Right ventricle myocardium inferior (tissue), 1 donor: Measurements from ENCODE around the gene PPFIA2. TPM values are rescaled to one million over a fixed set of nuclear protein-coding genes. Genes with fewer than 3 reads are reported as not detected.

Source experiments
- ATAC-seq: fragments of 200-7000 bp; cut with Tn5 transposase; one replicate; pipeline ENCODE4 v1.9.1; 2020; ENCODE audit warnings: mild to moderate bottlenecking, moderate library complexity
- DNase-seq: peaks from one replicate; pipeline ENCODE4 v3.0.0; 2021; ENCODE audit errors: missing footprints
- intact Hi-C: fragments of 100-400 bp; cut with DNase I; formaldehyde crosslinking; loops from one replicate; pipeline ENCODE4 v1.11.0; 2022
- total RNA-seq: library from RNA; stranded (reverse); fragmentation: NEBNext Ultra II Directional; extraction: Animal tissue kit (Norgen Biotek cat#: 25700); gene quantifications from one replicate; pipeline ENCODE4 v1.2.1, GENCODE V29; 2021
- donor health status: DM: no; HTN: yes; CAD: no; lungs with severe emphysema.

The PPFIA2 gene
- total RNA-seq, 1 donor from 2014 or later = 0.35 TPM

DNA sequence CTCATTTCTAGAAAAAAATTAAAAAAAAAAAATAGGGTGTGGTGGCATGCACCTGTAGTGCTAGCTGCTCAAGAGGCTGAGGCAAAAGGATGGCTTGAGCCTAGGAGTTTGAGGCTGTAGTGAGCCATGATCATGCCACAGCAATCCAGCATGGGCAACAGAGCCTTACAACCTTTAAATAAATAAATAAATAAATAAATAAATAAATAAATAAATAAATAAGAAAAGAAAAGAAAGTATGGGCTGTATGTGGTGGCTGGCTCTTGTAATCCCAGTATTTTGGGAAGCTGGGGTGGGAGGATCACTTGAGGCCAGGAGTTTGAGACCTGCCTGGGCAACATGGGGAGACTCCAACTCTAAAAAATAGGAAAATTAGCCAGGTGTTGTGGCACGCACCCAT, 373.0 kb downstream of the PPFIA2 start:
- no peak for ATAC-seq
- no peak for DNase-seq
- intact Hi-C loops = no loop called here

DNA sequence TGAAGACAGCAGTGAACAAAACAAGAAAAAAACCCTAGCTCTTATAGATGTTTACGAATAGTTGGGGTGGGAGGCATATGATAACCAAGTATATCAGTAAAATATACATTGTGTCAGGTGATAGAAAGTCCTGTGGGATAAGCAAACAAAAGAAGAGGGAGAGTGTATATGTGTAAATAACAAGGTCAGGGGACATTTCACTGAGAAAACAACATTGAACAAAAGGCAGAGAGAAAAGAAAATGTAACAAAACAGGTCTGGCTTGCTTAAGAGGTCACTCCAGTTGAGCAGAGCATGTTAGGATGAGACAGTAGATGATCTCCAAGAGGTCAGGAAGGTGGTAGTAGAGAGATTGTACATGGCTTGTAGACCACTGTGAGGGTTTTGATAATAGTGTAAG, 377.2 kb downstream of the PPFIA2 start:
- no peak for DNase-seq
- no peak for ATAC-seq
- intact Hi-C loops = no loop called here

DNA sequence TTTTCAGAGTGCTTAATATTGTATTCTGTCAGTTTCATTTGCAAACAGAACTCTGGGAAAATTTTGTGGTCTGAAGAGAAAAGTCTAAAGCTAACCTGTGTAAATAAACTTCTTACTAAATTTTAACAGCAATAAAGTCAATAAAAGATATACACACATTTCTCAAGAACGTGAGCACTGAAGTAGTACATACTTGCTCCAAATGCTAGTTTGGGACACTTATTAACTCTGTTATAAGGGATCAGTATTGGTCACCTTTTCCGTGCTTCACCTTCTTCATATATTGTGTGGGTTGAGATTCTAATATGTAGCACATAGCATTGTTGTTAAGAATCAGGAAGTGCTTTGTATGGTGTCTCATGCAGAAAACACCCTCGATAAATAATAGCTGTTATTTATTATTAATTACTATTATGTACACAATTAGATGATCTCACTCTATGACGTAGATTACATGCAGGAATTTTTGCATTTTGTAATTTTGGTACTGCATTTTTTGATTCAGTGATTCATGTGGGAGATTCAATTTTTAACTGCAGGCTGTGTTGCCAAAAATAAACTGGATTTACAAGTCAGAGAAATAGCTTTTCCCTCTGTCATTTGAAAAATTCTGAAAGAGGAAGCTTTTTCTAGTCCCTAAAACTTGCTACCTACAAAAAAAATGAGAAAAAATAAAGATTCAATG, 380.4 kb downstream of the PPFIA2 start:
- ATAC-seq = no peak
- intact Hi-C loops = no loop called here

DNA sequence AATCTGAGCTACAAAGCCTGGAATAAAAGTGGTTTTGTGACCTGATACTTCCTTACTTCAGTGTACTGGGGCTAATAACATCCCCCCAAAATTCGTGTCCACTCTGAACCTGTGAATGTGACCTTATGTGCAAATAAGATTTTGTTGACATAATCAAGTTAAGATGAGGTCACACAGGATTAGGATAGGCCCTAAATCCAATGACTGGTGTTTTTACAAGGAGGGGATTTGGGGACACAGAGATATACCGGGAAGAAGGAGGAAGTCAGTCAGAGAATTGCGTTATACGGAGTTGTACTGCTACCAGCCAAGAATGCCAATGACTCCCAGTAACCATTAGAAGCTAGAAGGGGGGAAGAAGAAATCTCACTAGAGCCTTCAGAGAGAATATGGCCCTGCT, 381.4 kb downstream of the PPFIA2 start:
- ATAC-seq (no peak), DNase-seq (no peak)
- intact Hi-C loops = no loop called here

More for the DNA sequence above, 380.4 kb downstream of the PPFIA2 start:
- no peak for DNase-seq

DNA sequence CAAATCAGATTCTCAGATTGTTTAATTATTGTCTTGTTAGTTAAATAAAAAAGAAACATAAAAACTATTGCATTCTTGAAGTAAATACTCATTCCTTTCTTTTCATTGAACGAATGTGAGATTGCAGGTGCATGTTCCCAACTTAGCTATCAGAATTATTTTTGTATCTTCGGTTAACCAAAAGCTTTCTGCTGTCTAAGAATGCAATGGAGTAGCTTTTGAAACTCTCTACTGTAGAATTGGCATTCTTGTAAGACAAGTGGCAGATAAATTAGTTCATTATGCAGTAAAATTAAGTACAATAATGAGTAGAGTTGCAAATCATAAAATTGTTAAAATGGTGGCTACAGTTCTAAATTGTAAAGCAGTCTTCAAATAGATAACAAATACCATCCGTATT, 383.2 kb downstream of the PPFIA2 start:
- intact Hi-C loops = no loop called here
- no peak for ATAC-seq
- DNase-seq = no peak

DNA sequence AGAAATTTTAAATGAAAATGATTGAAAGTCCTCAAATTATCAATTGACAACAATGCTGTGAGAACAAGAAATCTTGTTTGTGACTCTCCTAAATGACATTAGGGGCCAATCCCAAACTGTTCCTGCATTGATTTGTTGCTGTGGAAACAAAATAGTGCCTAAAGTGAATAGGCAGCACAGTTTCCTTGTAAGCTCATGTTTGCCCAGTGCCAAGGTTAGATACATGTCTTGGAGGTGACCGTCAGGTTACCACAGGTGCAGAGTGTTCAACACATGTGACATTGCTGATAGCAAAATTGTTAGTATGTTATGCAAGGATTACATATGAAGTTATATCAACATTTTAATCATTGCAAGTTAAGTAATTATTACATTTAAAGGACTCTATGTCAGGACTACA, 388.7 kb downstream of the PPFIA2 start:
- intact Hi-C loops = no loop called here
- ATAC-seq (no peak), DNase-seq (no peak)

DNA sequence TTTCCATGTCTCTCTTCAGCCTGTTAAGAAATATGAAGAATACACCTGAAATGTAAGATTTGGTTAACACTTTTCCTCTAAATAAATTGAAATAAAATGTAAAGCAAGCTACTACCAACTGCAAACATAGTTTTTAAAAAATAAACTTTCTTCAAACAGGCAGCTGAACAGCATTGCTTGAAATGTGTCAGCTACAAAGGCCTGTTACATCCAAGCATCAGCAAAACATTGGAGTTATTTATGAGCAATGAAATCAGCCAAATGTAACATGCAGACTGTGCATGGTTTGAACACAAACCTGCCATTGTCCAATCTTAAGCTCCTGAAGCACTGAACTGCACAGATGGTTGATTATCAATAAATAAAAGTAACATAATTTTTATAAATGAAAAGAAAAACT, 390.0 kb downstream of the PPFIA2 start:
- ATAC-seq = no peak
- no peak for DNase-seq
- intact Hi-C loops = no loop called here

DNA sequence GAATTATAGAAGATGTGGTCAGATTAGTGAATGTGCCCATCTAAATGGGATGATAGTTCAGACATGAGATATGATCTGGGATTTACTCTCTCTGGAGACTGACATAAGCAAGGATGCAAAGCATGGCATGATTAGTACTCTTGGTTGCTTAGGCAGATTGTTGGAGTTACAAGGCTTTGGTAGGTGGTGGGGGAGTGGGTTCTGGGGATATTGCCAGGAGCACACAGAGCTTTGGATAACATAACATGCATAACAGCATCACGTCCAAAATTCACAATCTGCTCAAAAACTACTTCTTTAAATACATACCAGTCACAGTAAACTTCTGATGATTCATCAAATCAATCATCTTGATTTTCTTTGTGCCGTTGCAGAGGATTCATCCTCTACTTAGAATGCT, 393.9 kb downstream of the PPFIA2 start:
- ATAC-seq (no peak), DNase-seq (no peak)
- intact Hi-C loops = no loop called here

DNA sequence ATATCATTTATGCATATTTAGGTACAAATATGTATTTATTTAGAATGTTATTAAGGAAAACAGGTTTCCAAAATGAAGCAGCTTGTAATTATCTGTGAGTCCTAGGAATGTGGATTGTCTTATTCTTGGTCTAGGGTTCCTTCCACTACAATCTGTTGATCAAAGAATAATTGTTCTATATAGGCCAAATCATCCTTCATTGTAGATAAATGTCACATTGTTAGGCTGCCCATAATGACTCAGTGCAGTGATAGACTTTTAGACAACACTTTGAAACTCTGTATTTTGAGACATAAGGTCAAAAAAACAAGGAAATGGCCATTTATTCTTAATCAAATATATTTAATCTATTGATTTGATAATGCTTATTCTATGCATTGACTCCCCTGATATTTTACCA, 398.2 kb downstream of the PPFIA2 start:
- intact Hi-C loops = no loop called here
- ATAC-seq (no peak), DNase-seq (no peak)

DNA sequence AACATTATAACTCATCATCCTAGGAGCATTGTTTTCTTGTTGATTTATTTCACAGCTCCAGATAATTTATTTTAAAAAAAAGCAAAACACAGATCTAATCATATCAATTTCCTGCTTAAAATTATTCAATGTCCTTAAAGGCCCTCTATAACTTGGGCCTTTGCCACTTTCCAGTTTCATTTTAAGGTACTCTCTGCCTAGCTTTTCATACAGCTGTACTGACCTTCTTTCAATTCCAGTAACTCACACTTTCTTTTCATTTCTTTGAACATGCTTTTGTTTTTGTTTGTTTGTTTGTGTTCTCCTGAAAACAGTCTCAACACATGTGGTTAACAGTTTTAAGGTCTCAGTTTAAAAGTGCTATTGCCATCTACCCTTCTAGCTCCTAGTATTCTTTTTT, 399.4 kb downstream of the PPFIA2 start:
- intact Hi-C loops = no loop called here
- ATAC-seq = no peak
- DNase-seq = no peak

DNA sequence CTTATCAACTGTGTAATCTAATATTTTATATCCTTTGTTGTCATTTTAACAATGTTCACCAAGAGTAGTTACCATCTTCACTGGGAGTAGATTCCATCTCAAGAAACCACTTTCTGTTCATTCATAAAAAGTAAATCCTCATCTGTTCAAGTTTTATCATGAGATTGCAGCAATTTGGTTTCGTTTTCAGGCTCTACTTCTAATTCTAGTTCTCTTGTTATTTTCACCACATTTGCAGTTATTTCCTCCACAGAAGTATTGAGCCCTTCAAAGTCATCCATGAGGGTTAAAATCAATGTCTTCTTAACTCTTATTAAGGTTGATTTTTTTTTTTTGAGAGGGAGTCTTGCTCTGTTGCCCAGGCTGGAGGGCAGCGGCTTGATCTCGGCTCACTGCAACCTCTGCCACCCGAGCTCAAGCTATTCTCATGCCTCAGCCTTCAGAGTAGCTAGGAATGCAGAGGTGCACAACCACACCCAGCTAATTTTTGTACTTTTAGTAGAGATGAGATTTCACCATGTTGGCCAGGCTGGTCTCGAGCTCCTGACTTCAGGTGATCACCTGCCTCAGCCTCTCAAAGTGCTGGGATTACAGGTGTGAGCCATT, 404.7 kb downstream of the PPFIA2 start:
- DNase-seq = no peak
- no peak for ATAC-seq
- intact Hi-C loops = no loop called here

DNA sequence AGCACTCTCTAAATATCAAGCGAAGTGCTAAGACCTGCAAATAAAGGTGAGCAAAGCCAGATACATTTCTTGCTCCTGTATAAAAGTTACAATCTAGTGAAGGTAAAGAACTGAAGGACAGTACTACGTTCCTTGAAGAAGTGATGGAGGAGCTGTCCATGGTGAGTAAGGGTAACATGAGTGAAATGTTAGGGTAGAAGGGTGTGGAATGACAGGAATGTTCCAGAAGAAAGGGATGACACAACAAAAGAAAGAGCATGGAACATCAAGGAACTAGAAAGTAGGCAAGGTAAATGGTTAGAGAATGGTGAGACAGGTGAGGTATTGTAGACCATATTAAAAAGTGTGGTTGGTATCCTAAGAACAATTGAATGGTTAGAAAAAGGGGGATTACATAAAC, 408.8 kb downstream of the PPFIA2 start:
- intact Hi-C loops = no loop called here
- no peak for ATAC-seq
- DNase-seq = no peak

DNA sequence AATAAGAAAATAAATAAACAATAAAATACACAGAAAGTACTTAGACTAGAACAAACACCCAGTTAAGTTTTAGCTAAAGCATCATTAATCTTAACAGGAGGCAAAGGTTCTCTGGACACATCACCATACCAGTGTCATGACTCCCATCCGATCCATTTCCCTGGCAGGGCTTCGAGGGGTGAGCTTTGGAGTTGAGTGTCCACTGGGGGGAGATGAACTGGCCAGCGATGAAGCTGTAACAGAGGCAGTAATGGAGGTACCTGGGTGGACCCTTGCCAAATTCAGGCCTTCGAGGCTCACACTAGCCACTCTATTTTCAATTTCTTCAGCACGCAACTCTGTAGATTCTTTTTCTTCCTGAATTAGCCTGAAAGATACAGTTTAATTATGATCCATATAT, 411.7 kb downstream of the PPFIA2 start:
- ATAC-seq (no peak), DNase-seq (no peak)
- intact Hi-C loops = no loop called here

DNA sequence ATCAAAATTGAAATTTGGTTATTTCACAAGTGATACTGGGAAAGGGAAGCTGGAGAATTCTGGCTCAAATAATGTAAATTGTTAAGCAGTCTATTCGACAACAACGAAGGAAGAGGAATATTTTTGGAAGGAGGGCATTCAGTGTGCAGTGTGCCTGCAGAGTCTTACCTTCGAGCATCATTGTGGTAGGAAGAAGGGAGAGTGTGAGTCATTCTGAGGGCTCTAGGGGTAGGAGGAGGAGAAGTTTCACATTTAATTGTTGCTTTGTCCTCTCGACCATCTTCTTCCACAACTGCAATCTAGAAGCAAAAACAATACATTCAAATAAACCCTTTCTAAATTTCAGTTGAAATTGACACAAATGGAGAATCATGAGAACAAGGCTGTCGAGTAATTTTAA, 418.2 kb downstream of the PPFIA2 start:
- no peak for ATAC-seq
- DNase-seq = no peak
- intact Hi-C loops = no loop called here

DNA sequence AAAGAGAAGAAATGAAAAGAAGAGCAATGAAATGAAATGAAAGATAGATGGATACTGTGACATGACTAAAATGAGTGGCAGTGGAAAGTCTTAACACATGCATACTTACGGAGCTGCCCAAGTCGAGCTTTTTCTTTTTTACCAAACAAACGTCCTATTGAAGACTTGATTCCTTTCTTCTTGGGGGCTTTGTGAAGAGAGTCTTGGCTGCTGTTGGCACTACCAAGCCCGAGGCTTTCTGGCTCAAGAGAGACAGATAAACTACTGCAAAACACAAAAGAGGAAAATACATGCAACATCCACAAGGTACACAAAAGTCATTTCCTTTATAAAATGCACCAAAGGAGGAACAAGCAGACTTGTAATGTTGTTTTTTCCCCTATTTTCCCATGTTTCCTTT, 420.1 kb downstream of the PPFIA2 start:
- DNase-seq (no peak), ATAC-seq (no peak)
- intact Hi-C loops = loop anchor here (10.0 kb wide), 1 partner anchor 286 kb away; no protein-coding TSS in a partner anchor

DNA sequence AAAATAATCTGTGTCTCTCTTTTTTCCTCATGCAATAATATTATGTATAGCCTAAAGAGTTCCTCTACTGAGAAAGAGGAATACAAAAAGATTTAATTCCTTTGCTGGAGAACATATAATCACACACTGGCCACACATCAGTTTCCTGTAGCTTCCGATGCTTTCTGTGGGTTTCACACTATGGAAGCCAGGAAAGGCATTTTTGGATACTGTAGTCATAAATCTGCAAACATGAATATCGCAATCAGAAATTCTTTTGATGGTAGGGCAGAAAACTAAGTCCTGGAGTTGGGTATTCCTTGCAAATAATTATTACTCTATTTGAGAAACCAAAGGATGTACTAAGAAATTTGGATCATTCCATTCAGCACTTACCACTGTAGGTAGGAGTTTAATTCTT, 421.3 kb downstream of the PPFIA2 start:
- intact Hi-C loops = loop anchor here (10.0 kb wide), 1 partner anchor 287 kb away; no protein-coding TSS in a partner anchor
- ATAC-seq (no peak), DNase-seq (no peak)

DNA sequence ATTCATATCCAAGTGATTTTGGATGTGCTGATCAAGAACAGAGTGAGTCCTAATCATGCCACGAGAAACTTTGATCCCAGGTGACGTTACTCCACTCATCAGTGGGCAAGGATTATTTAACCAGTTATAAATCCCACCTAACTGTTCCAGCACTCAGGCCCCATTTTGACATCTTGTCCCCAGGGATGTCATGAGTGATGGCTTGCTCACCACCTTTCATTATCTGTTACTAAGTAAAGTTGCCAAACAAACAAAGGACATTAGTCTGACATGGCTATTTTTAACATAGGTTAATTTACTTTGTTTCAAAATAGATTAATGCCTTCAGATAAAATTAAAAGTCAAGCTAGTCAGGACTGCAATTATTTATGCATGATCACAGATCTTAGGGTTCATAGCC, 425.3 kb downstream of the PPFIA2 start:
- ATAC-seq (no peak), DNase-seq (no peak)
- intact Hi-C loops = loop anchor here (10.0 kb wide), 1 partner anchor 291 kb away; no protein-coding TSS in a partner anchor

DNA sequence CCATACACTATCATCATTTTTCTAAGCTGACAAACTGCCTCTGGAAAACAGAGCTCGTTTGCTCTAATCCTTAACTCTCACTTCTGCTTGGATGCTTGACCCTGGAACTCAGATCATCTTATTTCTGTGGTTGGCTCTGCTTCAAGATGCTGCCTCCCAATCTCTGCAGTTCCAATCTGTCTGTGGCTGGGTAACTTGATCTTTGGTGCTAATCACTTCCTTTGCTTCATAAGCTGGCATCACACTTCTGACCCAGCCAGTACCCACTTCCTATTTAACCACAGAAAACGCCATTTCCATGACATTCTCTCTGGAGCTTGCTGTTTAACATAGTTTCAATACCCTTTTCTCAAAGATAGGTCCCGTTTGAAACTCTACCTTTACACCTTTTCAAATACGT, 427.1 kb downstream of the PPFIA2 start:
- DNase-seq (no peak), ATAC-seq (no peak)
- intact Hi-C loops = loop anchor here (10.0 kb wide), 1 partner anchor 293 kb away; no protein-coding TSS in a partner anchor

DNA sequence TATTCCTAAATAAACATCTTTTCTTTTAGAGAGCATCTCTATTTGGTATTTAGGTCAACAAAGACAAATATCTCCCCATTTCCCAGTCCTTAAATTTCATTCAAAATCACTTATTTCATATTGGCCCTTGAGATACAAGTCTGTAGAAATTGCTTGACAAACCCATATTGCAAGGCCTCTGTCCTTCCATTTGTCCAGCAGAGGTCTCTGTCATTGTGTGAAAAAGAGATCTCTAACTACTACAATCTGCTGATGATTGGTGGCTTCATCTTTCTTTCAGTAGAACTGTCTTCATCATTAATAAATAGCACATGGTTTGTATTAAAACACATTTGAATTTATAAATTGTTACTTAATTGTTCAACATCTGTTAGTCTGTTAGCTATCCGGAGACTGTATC, 428.7 kb downstream of the PPFIA2 start:
- no peak for ATAC-seq
- intact Hi-C loops = loop anchor here (10.0 kb wide), 1 partner anchor 294 kb away; no protein-coding TSS in a partner anchor
- DNase-seq = no peak

DNA sequence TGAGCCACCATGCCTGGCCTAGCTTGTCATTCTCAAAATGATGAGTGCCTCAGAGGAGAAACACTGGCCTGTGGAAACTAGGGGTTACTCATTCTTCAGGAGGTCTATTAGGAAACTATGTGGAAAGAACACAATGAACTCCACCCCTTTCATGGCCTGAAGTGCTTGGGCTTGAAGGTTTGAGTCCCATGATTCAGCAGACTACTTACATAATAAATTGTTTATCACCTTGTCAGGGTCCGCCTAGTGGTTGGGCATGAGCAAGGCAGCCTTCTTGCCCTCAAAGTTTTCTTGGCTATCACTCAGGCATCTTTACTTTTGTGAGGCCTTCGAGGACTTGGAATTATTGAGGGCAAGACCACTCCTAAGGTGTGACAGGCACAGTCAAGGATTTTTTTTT, 430.1 kb downstream of the PPFIA2 start:
- intact Hi-C loops = no loop called here
- no peak for DNase-seq
- ATAC-seq = no peak

DNA sequence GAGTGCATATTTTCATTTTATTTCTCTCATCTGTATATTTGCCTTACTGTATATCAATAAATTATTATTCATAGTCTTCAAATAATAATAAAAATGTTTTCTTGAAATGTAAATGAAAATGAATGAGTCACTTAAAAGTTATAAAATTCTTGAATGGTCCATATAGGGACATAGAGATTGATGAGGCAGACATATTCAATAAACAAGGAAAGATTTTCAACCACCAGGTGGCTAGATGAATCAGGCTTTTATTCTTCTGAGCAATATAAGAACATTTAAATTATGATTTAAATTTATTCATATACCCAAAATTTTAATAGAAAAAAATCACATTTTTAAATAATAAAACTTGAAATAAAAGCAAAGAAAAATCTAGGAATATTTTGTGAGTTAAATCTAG, 431.7 kb downstream of the PPFIA2 start:
- intact Hi-C loops = no loop called here
- DNase-seq (no peak), ATAC-seq (no peak)
